ENCODE results near the gene DAPK2.
"Not testable (repeated sequence)": the region's sequence is repeated elsewhere in the genome, so short reads cannot be mapped to it uniquely, and the experiment has no call there.

DAPK2 gene

DNA sequence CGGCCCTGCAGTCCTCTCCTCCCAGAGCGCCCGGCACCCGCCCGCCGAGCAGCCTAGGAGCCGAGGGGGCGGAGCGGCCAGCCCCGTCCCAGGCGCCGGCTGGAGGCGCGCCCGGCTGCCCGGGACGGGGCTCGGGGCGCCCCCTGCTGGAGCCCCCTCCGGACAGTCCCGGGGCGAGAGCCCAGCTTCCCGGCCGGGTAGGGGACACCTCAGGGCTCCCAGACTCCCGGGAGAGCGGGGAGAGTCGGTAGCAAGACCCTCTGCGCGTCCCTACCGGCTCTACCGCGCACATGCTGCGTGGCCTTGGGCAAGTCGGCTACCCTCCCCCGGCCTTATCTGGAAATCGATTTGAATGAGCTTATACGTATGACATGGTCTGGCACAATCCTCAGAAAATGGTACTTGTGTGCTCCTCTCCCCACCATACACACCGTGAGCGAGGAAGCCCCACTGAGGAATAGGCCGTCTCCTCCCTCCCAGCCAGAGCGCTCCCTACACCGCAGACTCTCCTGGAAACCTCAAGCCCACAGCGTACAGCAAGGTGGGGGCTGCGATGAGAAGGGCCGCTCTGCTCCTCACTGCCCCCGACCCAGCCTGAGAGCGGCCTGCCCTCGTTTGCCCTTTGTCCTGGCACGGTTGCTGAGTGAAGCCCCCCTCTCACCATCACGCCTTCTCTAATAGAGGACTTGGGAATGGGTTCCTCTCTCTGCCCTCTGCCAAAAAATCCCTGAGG lies at the start of gene DAPK2:
Gene DAPK2, minus strand, starts transcription at position 65 of the 733 bp plus-strand sequence. CDS start 6,224 bp downstream, outside the sequence.
- peak; percentile 75 for DNase-seq

DNA sequence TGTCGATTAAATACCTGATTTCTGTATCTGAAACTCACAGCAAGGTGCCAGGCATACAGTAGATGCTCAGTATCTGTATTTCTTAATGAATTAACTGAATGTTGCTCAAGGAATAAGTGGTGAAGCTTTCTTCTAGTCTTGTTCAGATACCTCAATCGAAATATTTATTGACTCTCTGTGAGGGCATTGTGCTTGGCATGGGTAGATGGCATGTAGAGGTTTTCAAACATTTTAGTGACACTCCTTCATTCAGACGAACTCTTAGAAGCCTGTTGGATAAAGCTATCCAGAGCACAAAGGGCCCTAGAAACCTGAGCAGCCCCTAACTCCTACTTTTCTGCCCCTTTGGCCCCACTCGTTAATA lies 49.1 kb upstream of the DAPK2 start:
- no peak for DNase-seq

DNA sequence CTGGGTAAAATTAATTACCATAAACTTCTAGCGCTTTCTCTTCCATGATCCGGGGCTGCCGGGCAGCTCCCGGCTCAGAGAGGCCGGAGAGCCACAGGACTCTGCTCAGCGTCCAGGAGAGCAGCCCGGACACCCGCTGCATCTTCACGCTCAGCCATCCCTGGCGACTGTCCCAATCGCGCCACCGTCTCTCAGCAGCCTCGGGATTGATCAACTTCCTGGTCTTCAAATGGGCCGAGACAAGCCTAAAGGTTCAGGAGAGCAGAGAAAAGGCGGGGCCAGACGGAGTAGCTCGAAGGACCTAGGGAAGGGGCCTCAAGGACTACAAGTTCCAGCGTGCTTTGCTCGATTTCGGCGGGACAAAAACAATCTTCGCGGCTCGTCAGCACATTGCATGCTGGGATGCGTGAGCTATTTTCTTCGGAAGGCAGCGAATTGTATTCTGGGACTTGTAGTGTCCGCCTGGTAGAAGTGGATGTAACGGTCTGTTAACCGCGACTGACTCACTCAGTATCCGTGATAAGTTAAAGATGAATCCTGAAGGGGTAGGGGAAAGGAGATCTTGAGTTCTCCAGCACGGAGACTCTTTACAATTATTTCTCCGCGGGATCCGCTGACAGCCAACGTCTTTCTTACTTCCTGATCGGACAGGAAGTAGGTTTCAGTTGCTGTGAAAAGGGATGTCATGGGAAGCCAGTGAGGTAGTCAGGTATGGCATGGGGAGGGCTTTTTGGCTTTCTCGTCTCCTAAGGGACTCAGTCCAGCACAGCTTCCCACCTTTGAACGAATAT lies 47.5 kb upstream of the DAPK2 start, which contains the start of gene CIAO2A:
Gene CIAO2A, minus strand, starts transcription at position 212 of the 791 bp plus-strand sequence. Its CDS starts 70 bp downstream, at position 142.
- DNase-seq, result peak; percentile 99

DNA sequence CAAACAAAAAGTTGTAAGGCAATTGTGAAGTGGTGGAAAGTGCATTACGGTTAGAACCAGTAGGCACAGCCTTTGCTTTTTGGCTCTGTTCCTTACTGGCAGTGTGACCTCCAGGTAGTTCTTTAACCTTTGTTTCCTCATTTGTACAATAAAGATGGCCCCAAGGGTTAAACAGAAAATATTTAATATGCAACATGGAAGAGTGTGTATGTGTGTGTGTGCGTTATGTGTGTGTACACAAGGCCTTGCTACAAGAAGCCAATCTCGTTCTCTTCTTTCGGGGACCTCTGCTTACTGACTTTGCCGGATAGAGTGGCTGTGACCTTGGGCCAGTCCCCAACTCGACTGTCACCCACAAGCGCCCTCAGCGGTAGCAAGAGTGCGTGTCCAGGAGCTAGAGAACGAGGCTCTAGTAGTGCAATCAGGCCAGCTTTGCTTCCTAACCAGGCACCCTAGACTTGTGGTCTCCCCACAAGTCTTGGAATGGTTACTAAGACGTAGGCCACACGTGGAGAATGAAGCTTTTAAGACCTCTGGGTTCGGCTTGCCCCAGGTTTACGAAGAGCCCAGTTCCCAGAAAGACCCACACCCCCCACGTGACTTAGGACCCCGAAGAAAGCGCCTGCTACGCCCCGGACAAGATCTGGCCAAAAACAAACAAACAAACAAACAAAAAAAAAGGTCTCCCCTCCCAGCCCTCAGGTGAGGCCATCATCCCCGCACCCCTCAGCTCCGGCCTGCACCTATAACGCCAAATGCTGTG lies 46.8 kb upstream of the DAPK2 start:
- peak; percentile 66 for DNase-seq

DNA sequence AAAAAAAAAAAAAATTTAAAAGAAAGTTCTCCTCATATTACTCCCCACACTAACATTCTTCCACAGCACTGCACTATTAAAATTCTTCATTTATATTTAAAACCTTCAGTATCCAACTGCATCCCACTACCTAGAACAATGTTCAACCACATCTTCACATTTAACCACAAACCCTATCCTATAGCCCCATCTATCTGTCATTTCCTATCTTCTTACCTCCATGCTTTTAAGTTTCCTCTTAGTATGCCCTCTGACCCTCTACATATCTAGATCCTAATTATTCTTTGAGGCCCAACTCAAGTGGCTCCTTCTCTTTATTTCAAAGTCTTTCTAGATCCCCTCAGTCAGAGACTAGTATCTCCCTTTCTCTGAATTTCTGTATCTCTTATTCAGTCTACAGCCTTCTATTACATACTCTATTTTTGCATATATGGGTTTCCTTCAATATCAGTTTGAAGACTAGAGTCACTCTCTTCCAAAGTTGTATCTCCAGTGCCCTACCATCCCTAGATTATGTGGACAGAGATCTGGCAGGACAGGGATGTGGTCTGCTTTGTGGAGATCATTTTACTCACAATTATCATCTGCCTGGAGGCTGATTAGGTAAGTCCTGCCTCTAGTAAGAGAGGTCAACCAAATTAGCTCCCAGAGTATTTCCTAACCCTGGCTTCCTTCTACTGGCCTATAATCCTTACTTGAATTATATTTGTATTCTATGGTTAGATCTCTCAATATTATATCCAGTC lies 46.0 kb upstream of the DAPK2 start:
- peak; percentile 43 for DNase-seq

DNA sequence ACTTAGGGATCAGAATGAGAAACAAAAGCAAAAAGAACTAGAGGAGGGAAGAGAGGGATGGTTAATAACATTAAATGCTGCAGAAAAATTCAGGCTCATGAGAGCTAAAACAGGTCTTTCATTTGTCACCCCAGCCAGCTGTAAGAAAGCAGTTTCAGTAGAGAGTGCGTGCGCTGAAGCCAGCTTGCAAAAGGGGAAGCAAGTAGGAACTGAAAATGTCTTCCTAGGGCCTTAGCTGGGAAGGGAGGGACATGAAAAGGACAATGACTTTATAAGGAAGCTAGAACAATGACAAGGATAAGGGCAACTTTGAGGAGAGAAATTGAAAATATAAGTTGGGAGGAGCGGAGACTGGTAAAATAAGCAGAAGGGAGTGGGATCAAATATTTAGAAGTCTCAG lies 44.2 kb upstream of the DAPK2 start:
- no peak for DNase-seq

DNA sequence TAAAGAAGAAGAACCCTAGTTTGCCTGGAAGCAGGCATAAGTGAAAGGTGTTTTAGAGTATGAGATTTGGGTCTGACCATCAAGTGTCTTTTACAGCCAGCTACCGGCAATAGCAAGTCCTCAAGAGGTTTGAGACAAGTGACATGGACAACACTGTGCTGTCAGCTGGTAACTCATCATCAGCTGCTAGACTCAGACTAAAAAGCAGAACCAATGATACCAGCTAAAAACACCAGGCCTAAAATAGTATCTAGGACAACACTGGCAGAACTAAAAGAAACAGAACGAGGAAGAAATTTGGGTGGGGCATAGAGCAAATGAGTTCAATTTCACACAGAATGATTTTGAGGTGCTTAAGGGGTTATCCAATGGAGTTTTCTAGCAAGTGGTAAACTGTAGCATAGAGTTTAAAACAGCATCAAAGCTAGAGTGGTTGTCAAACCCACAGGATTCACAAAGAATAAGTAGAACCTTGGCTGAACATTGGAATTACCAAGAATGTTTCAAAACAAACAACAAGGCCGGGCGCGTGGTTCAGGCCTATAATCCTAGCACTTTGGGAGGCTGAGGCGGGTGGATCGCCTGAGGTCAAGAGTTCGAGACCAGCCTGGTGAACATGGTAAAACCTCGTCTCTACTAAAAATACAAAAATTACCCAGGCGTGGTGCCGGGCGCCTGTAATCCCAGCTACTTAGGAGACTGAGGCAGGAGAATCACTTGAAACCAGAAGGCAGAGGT lies 43.4 kb upstream of the DAPK2 start:
- DNase-seq, result no peak

DNA sequence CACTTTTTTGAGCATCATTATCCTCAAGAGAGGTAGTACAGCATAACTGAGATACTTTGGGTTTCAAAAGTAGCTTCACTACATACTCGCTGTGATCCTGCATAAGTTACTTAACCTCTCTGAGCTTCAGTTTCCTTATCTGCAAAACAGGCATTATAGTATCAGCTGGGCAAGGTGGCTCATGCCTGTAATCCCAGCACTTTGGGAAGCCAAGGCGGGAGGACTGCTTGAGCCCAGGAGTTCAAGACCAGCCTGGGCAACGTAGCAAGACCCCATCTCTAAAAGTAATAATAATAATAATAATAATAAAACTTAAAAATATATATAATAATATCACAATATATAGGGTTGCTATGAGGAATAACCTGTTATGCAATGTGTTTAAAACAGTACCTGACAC lies 36.5 kb upstream of the DAPK2 start:
- no peak for DNase-seq

DNA sequence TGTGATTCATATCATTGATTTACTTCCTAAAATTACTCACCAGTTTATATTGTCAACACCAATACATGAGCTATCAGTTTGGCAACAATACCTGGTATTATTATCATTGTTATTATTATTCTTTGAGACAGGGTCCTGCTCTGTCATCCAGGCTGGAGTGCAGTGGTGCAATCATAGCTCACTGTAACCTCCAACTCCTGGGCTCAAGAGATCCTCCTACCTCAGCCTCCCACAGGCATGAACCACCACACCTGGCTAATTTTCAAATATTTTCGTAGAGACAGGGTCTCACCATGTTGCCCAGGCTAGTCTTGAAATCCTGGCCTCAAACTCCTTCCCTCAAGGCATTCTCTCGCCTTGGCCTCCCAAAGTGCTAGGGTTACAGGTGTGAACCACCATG lies 27.2 kb upstream of the DAPK2 start:
- DNase-seq, result not testable (repeated sequence)

DNA sequence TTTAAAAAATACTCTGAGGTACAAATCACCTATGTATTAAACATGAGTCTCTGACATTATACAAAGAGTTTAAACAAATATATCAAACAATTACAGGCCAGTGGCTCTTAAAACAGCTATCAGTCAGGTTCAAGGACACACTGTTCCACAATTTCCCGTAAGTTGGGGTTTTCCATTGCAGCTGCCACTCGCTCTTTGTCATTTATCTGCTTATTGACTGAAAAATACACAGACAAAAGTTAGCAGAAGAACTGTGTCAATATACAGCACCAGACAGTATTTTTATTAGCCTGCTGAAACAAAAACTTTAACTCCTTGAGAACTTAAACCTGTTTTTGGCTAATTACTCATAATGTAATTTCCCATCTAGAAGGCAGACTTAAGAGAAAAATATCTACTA lies 26.5 kb upstream of the DAPK2 start:
- DNase-seq, result no peak

DNA sequence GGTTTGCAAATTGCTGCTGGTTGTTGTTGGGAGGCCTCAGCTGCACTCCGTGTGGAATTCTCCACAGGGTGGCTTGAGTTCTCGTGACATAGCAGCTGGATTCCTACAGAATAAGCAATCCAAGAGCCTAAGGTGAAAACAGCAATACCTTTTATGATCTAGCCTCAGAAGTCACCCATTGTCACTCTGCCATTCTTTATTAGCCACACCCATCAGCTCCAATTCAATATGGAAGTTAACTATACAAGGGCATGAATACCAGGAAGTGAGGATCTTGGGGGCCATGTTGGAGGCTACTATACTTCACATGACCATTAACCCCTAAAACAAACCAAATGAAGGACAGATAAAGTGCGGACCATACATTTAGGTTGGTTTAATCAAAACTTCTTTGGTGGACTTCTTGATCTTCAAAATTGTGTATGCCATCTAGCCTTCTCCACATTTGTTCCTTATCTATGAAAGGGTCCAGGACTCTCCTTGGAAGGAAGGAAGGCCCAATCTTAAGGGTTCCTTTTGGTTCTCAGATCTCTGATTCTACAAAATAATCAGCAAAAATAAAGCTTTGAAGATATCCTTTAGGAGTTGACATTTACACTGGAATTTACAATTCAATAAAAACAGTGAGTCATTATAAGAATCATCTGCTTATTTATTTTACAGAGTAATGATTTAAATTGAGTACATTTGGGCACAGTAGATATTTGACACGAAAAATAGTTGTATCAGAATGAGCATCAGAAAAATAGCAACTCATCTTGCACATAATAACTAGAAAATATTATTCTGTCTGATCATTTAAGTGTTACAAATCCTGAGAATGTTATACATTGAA lies 25.9 kb upstream of the DAPK2 start:
- DNase-seq, result no peak

DNA sequence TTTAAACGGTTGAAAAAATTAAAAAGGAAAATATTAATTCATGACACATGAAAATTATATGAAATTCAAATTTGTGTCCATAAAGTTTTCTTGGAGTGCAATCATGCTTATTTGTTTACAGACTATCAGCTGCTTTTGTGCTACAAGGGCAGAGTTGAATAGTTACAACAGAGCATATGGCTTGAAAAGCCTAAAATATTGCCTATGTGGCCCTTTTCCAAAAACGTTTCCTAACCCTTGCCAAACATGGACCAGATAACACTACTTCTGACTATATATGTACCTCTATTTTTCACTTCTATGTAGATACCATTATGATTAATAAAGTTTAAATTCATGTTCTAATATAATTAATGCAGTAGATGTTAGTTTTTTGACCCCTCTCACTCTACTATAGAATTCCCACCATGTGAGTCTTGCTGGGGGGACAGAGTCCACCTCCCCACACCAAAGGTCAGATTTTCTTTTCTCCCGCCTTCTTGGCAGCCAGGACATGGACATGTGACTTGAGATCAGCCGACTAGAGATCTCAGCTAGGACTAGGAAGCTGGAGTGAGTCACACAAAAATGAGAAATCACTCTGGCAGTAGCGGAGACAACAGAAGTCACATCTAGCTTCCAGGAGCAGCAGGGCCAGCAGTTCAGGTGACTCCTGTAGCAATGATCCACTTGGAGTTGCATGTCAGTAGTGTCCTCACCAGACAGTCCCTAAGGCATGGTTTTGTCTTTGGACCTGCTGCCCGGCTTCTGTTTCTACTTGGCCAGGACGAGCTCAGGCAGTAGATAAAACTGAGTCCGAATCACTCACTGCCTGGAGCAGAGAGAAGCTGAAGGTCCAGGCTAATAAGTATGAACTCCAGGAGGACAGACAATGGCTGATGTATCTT lies 24.9 kb upstream of the DAPK2 start:
- DNase-seq, result no peak

DNA sequence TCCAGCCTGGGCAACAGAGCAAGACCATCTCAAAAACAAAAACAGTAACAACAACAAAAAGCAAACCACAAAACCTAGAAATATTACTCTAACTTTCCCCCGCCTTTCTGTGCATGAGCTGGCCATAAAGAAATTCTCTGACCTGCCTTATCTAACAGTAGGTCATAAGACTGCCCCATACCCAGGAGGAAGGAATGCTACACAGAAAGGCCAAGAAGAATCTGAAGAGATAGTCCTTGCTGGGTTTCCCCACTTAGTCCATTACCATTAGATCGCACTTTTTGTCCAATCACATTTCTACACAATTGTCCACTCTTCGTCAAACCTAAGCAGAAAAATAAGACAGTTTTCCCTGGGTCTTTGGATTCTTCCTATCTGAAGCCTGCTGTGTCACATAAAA lies 23.8 kb upstream of the DAPK2 start:
- DNase-seq, result no peak

DNA sequence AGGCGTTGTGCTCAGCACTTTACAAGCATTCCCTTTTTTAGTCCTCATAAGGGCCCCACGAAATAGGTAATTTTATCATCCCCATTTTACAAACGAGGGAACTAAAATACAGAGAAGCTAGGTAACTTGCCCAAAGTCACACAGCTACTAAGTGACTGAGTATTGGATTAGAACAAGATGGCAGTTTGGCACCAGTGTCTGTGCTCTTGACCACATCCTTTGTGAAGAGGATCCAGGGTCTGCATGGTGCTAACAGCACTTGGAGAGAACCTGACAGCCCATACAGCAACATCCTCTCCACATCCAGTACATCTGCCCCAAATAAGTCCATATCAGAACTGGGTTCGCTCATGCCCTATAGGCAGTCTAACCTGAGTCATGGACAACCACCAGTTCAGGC lies 21.8 kb upstream of the DAPK2 start:
- DNase-seq, result peak; percentile 9

DNA sequence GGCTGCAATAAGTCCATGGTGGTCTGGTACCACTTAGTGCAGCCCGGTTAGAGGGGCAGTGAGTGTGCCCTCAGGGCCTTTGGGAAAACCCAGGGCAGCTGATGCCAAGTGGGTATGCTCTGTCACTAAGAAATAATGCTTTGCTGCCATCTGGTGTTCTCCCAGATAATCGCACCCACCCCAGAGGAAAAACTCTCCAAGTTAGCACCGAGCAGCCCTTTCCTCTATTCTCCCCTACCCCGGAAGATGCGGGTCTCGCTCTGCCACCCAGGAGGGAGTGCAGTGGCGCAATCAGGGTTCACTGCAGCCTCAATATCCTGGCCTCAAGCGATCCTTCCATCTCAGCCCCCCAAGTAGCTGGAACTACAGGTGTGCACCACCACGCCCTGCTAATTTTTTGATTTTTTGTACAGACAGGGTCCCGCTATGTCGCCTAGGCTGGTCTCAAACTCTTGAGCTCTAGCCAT lies 21.3 kb upstream of the DAPK2 start:
- peak; percentile 79 for DNase-seq

DNA sequence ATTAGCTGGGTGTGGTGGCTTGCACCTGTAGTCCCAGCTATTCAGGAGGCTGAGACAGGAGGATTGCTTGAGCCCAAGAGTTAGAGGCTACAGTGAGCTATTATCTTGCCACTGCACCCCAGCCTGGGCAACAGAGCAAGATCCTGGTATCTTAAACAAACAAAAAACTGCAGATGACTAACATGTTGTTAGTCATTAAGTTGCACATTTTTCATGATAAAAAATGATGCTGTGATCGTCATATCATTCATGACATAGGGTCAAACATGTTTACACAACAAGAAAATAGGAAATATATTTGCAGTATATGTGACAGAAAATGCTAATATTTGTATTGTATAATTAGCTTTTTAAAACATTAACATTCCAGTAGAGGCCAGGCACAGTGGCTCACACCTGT lies 20.2 kb upstream of the DAPK2 start:
- DNase-seq, result no peak

DNA sequence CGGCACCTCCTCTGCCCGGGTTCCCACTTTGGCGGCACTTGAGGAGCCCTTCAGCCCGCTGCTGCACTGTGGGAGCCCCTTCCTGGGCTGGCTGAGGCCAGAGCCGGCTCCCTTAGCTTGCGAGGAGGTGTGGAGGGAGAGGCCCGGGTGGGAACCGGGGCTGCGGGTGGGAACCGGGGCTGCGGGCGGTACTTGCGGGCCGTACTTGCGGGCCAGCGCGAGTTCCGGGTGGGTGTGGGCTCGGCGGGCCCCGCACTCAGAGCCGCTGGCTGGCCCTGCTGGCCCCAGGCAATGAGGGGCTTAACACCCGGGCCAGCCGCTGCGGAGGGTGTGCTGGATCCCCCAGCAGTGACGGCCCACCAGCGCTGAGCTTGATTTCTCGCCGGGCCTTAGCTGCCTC lies 14.4 kb upstream of the DAPK2 start:
- DNase-seq, result no peak

DNA sequence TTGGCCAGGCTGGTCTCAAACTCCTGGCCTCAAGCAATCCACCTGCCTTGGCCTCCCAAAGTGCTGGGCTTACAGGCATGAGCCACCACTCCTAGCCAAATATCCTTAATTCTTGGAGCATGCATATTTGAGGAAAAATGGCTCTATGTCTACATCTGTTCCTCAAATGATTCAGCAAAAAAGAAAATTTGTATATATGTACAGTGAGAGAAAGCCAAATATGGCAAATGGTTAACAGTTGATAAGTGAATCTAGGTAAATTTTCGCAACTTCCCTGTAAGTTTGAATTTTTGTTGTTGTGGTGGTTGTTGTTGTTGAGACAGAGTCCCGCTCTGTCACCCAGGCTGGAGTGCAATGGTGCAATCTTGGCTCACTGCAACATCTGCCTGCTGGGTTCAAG lies 12.8 kb upstream of the DAPK2 start:
- not testable (repeated sequence) for DNase-seq

DNA sequence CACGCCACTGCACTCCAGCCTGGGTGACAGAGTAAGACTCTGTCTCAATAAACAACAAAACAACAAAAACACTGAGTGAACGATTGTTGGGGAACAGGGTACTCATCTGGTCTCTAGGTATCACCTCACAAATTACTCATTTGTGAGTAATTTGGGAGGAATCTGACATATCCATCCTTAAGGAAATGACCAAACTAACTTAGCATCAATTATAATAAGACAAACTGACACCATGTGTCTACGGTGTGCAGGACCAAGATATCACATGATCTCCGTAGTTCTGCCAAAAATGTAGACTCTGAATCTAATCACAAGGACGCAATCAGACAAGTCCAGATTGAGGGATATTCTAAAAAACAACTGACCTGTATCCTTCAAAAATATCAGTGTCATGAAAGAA lies 12.0 kb upstream of the DAPK2 start:
- no peak for DNase-seq

DNA sequence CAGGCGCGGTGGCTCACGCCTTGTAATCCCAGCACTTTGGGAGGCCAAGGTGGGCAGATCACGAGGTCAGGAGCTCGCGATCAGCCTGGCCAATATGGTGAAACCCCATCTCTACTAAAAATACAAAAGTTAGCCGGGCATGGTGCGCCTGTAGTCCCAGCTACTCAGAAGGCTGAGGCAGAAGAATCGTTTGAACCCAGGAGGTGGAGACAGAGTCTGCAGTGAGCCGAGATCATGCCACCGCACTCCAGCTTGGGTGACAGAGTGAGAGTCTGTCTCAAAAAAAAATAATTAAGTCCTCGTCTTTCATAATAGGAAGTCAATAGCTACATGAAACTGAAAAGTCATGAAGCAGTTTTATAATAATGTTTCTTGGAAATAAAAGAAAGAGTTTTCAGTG lies 7.4 kb upstream of the DAPK2 start:
- not testable (repeated sequence) for DNase-seq

All from activated CD4-positive, alpha-beta T cell treated with anti-CD3 and anti-CD28 coated beads, Interleukin-10, Interleukin-2, amounts not matched to agents 100 ng/mL and 50 ng/mL, durations not matched to agents 16 hours and 8 hours (primary cell).